CD14-positive monocyte (primary cell): ENCODE data around the gene CLN5. TPM values are rescaled to one million over a fixed set of nuclear protein-coding genes. Genes with fewer than 3 reads are reported as not detected.
A peak's percentile ranks its signal among the peaks of the same experiment; 100 is the strongest.

Source experiments
- DNase-seq, 3 donors: peaks; one replicate each; pipeline ENCODE4 v3.0.0-alpha.2; 2011 to 2022
- H2AFZ ChIP-seq: 2 replicates; pipeline ENCODE4 v1.6.0; 2012; ENCODE audit warnings: mild to moderate bottlenecking, low read depth, low read length, inconsistent platforms; ENCODE audit not compliant: insufficient read depth, poor library complexity, severe bottlenecking
- H3K27ac ChIP-seq, 2 donors: 1 replicate in 1 of 2; 2 replicates in 1 of 2; pipeline ENCODE4 v1.5.1; 2012 to 2013; ENCODE audit warnings: low read length in 2 of 2, control low read depth in 1 of 2, inconsistent platforms in 1 of 2, low read depth in 1 of 2, mild to moderate bottlenecking in 1 of 2
- H3K27me3 ChIP-seq, 2 donors: one replicate each; pipeline versions ENCODE4 v1.6.0 to v1.6.1; 2011 to 2013; ENCODE audit warnings: low read length in 2 of 2; ENCODE audit not compliant: control insufficient read depth in 2 of 2, insufficient read depth in 2 of 2
- H3K36me3 ChIP-seq, 2 donors: replicated peaks in 1 of 2; 1 replicate in 1 of 2; 2 replicates in 1 of 2; pipeline versions ENCODE4 v1.5.1 to v1.6.1; 2012 to 2013; ENCODE audit warnings: low read length in 2 of 2, control low read depth in 1 of 2, inconsistent platforms in 1 of 2, mild to moderate bottlenecking in 1 of 2; ENCODE audit not compliant: insufficient read depth in 2 of 2, control insufficient read depth in 1 of 2
- H3K4me1 ChIP-seq, 2 donors: 1 replicate in 1 of 2; 2 replicates in 1 of 2; pipeline versions ENCODE4 v1.5.1 to v1.6.1; 2012 to 2013; ENCODE audit warnings: low read length in 2 of 2, control low read depth in 1 of 2, inconsistent platforms in 1 of 2, mild to moderate bottlenecking in 1 of 2, moderate library complexity in 1 of 2; ENCODE audit not compliant: insufficient read depth in 2 of 2, control insufficient read depth in 1 of 2
- H3K4me2 ChIP-seq: replicated peaks from 2 replicates; pipeline ENCODE3; 2012; ENCODE audit warnings: low read length, moderate library complexity, mild to moderate bottlenecking; ENCODE audit not compliant: poor library complexity, severe bottlenecking; ENCODE audit errors: extremely low read depth
- H3K4me3 ChIP-seq, 3 experiments: fragments of 200-600 bp in 1 of 3; sonication (generic) in 1 of 3; replicated peaks in 1 of 3; 1 replicate in 2 of 3; 2 replicates in 1 of 3; pipeline ENCODE4 v1.5.1; 2011 to 2013; ENCODE audit warnings: low read length in 3 of 3, mild to moderate bottlenecking in 3 of 3, control low read depth in 2 of 3, low read depth in 2 of 3, inconsistent platforms in 1 of 3, moderate library complexity in 1 of 3
- H3K79me2 ChIP-seq: 2 replicates; pipeline ENCODE4 v1.6.0; 2012; ENCODE audit warnings: mild to moderate bottlenecking, control low read depth, inconsistent platforms, low read length, moderate library complexity; ENCODE audit not compliant: insufficient read depth
- H3K9ac ChIP-seq: 2 replicates; pipeline ENCODE4 v1.6.0; 2017; ENCODE audit warnings: low read length, mild to moderate bottlenecking; ENCODE audit not compliant: insufficient read depth, poor library complexity, severe bottlenecking
- H3K9me3 ChIP-seq, 2 donors: replicated peaks in 1 of 2; 1 replicate in 1 of 2; 2 replicates in 1 of 2; pipeline versions ENCODE4 v1.5.1 to v1.6.1; 2012 to 2013; ENCODE audit warnings: low read length in 2 of 2, control low read depth in 1 of 2; ENCODE audit not compliant: control insufficient read depth in 1 of 2, insufficient read depth in 1 of 2
- H4K20me1 ChIP-seq: 2 replicates; pipeline ENCODE4 v1.6.0; 2012; ENCODE audit warnings: mild to moderate bottlenecking, low read length, control low read depth, moderate library complexity; ENCODE audit not compliant: insufficient read depth
- H3K27ac Mint-ChIP-seq, 7 donors: one replicate each; pipeline ENCODE4 v1.8.0; 2020; ENCODE audit warnings: mild to moderate bottlenecking in 7 of 7, mixed read lengths in 7 of 7, moderate library complexity in 6 of 7, inconsistent platforms in 2 of 7
- H3K27me3 Mint-ChIP-seq, 3 donors: one replicate each; pipeline ENCODE4 v1.8.0; 2021 to 2022; ENCODE audit warnings: low read depth in 3 of 3, mild to moderate bottlenecking in 3 of 3, mixed read lengths in 3 of 3, moderate library complexity in 3 of 3, inconsistent platforms in 1 of 3
- H3K36me3 Mint-ChIP-seq, 2 donors: one replicate each; pipeline ENCODE4 v1.8.0; 2020; ENCODE audit warnings: mixed read lengths in 2 of 2, inconsistent platforms in 1 of 2, mild to moderate bottlenecking in 1 of 2
- H3K4me1 Mint-ChIP-seq: one replicate; pipeline ENCODE4 v1.8.0; 2020; ENCODE audit warnings: mild to moderate bottlenecking, mixed read lengths
- H3K4me3 Mint-ChIP-seq, 2 donors: one replicate each; pipeline ENCODE4 v1.8.0; 2020; ENCODE audit warnings: mild to moderate bottlenecking in 2 of 2, mixed read lengths in 2 of 2, moderate library complexity in 1 of 2
- H3K9me3 Mint-ChIP-seq, 7 donors: one replicate each; pipeline ENCODE4 v1.8.0; 2020 to 2022; ENCODE audit warnings: mixed read lengths in 7 of 7, mild to moderate bottlenecking in 6 of 7, moderate library complexity in 6 of 7, inconsistent platforms in 2 of 7
- CTCF ChIP-seq: fragments of 200-600 bp; IDR thresholded peaks from one replicate; pipeline ENCODE4 v1.8.0; 2022; ENCODE audit warnings: antibody characterized with exemption, mild to moderate bottlenecking
- WGBS: methylation state at CpG from one replicate; pipeline ENCODE4 v1.1.5; 2013; ENCODE audit warnings: missing lambda C conversion rate; ENCODE audit not compliant: insufficient coverage; 5-methylcytosine and 5-hydroxymethylcytosine counted together
- intact Hi-C, 2 donors: fragments of 100-400 bp; cut with micrococcal nuclease; formaldehyde crosslinking; loops; one replicate each; pipeline versions ENCODE4 v1.15.0 to v1.15.1; 2023
- polyA plus RNA-seq, 3 donors: library from polyadenylated mRNA; depleted of rRNA in 1 of 3; unstranded in 2 of 3; stranded (reverse) in 1 of 3; fragments of 300-500 nt in 2 of 3; fragments of >200 nt in 1 of 3; fragmentation: Illumina TruSeq in 2 of 3; gene quantifications; 1 replicate in 2 of 3; 2 replicates in 1 of 3; pipeline ENCODE4 v1.2.3, GENCODE V29; 2012 to 2021

CLN5 gene
- polyA plus RNA-seq, 3 donors = 9.8 to 22.1 (median 21.5) TPM

DNA sequence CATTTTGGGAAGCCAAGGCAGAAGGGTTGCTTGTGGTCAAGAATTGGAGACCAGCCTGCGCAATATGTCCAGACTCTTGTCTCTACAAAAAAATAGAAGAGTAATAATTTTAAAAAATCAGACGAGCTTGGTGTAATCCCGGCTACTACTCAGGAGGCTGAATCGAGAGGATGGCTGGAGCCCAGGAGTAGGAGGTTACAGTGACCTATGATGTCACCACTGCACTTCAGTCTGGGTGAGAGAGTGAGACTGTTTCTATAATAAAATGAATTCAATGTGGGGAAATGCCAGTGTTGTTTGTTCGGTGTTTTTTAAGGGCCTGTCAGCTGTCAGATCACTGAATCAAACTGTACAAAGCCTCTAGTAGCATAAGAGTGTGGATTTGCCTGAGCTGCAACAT lies 36.3 kb downstream of the CLN5 start:
- no peak for TF ChIP-seq CTCF
- Histone ChIP-seq H3K79me2 (peaks cover 40% of the 10 kb centered on the region), H3K27ac (no peak overlapping the region), H3K36me3 (peaks cover 0 to 7% of the 10 kb centered on the region in 2 donors), H3K4me1 (peaks cover 13 to 37% of the 10 kb centered on the region in 2 donors), H3K9me3 (peaks cover 0 to 2% of the 10 kb centered on the region in 2 donors), H4K20me1 (peaks cover 31% of the 10 kb centered on the region), H3K4me2 (no peak overlapping the region), H3K27me3 (no peaks in the 10 kb centered on the region), H3K9ac (no peak overlapping the region), H2AFZ (peak overlapping the region; percentile 96), H3K4me3 (no peak overlapping the region)
- Mint-ChIP-seq H3K9me3 (peaks cover 0 to 6% (median 3%) of the 10 kb centered on the region in 7 donors), H3K27ac (no peak overlapping the region), H3K4me1 (peaks cover 39% of the 10 kb centered on the region), H3K36me3 (peaks cover 2 to 8% of the 10 kb centered on the region in 2 donors), H3K4me3 (peak overlapping the region in 1 of 2 donors; percentile 3), H3K27me3 (peaks cover 2 to 7% (median 5%) of the 10 kb centered on the region in 3 donors)
- intact Hi-C loops = no loop called here
- DNase-seq = no peak
- 96% methylated on average over 4 of the region's 5 CpGs for WGBS

DNA sequence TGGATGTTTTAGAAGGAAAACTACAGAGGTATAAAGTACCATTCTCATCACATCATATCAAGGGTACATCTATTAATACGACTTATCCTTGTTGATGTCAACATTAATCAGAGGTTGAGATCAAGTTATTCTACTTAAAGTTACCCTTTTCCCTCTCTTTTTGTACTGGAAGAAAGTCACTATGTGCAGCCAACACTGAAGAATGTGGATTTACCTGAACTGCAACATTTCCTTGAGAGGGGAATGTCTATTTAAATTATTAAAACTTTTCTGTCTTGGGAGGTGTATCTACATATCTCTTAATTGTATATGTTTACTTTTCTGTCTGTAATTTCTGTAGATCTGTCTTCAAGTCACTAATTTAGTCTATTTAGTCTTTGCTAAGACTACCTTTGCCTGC lies 37.6 kb downstream of the CLN5 start:
- H3K27me3 Mint-ChIP-seq = peaks cover 2 to 7% (median 5%) of the 10 kb centered on the region in 3 donors
- H3K27ac Mint-ChIP-seq = no peak overlapping the region
- Histone ChIP-seq H2AFZ (no peak overlapping the region), H3K79me2 (peaks cover 27% of the 10 kb centered on the region), H3K4me2 (no peak overlapping the region), H3K27ac (no peak overlapping the region), H3K4me1 (peaks cover 12 to 24% of the 10 kb centered on the region in 2 donors), H3K36me3 (no peaks in the 10 kb centered on the region), H3K4me3 (no peak overlapping the region), H4K20me1 (peaks cover 19% of the 10 kb centered on the region), H3K27me3 (no peaks in the 10 kb centered on the region), H3K9ac (no peak overlapping the region), H3K9me3 (peaks cover 0 to 2% of the 10 kb centered on the region in 2 donors)
- no peak overlapping the region for H3K4me3 Mint-ChIP-seq
- peaks cover 0 to 6% (median 3%) of the 10 kb centered on the region in 7 donors for H3K9me3 Mint-ChIP-seq
- DNase-seq = no peak
- no peak for TF ChIP-seq CTCF
- peaks cover 29% of the 10 kb centered on the region for H3K4me1 Mint-ChIP-seq
- H3K36me3 Mint-ChIP-seq = peaks cover 2 to 3% of the 10 kb centered on the region in 2 donors
- whole genome bisulfite sequencing = no CpG with 5 or more reads among the region's 1 CpG
- intact Hi-C loops = no loop called here
